K562 (cell line): ENCODE results near the gene CLCNKB. TPM values are rescaled to one million over a fixed set of nuclear protein-coding genes. Genes with fewer than 3 reads are reported as not detected.

ENCODE experiments used
- ATAC-seq: fragments of 200-7000 bp; cut with Tn5 transposase; 3 replicates; pipeline ENCODE4 v1.9.1; 2020; ENCODE audit warnings: moderate library complexity
- BruUV-seq: library from RNA; stranded (reverse); fragments of 400-500 nt; replicated peaks from 2 replicates; lab custom pipeline; 2021; lab: Mats Ljungman, UMichigan
- CTCF ChIA-PET: fragments of 300-600 bp; formaldehyde crosslinking; extraction: SDS; loops from one replicate; lab custom pipeline; 2021; ENCODE audit warnings: low intra/inter-chr PET ratio; lab: Yijun Ruan, JAX
- POLR2A ChIA-PET: fragments of 300-600, 350-650 bp; sonication (Branson Sonifier 250); formaldehyde crosslinking; extraction: SDS; loops from one replicate; lab custom pipeline; 2021; ENCODE audit warnings: antibody characterized with exemption, inconsistent platforms; lab: Yijun Ruan, JAX
- DNase-seq, 4 experiments: peaks; one replicate each; pipeline versions ENCODE4 v3.0.0 to v3.0.0-alpha.2; 2011 to 2018; ENCODE audit warnings: low spot score in 3 of 4, mixed read lengths in 3 of 4; ENCODE audit errors: extremely low read depth in 1 of 4
- FAIRE-seq: peaks from 2 replicates; lab custom pipeline; 2011; peaks lifted over from hg19 to GRCh38; lab: Jason Lieb, UNC
- H2AFZ ChIP-seq: 2 replicates; pipeline ENCODE4 v1.6.0; 2011; ENCODE audit warnings: low read depth, low read length, control low read depth, inconsistent platforms
- H3K27ac ChIP-seq: fragments of 200-600 bp; 3 replicates; pipeline ENCODE4 v1.8.0; 2011; ENCODE audit warnings: low read depth, mild to moderate bottlenecking, control low read depth, inconsistent platforms, low read length, moderate library complexity, mixed read lengths; ENCODE audit errors: extremely low read depth
- H3K27me3 ChIP-seq, 2 experiments: fragments of 300-600 bp in 1 of 2; 2 replicates in 1 of 2; 3 replicates in 1 of 2; pipeline versions ENCODE4 v1.6.0 to v1.8.0; 2011; ENCODE audit warnings: inconsistent platforms in 2 of 2, low read length in 2 of 2, mild to moderate bottlenecking in 1 of 2, mixed read lengths in 1 of 2, moderate library complexity in 1 of 2; ENCODE audit not compliant: control insufficient read depth in 2 of 2, insufficient read depth in 2 of 2
- H3K36me3 ChIP-seq: fragments of 300-600 bp; 3 replicates; pipeline ENCODE4 v1.8.0; 2011; ENCODE audit warnings: mild to moderate bottlenecking, low read length, inconsistent platforms; ENCODE audit not compliant: control insufficient read depth, insufficient read depth
- H3K4me1 ChIP-seq, 2 experiments: fragments of 200-600 bp in 1 of 2; replicated peaks in 1 of 2; 2 replicates in 1 of 2; 3 replicates in 1 of 2; pipeline versions ENCODE4 v1.5.1 to v1.8.0; 2011; ENCODE audit warnings: inconsistent platforms in 2 of 2, low read length in 2 of 2, mild to moderate bottlenecking in 1 of 2, mixed read lengths in 1 of 2, moderate library complexity in 1 of 2; ENCODE audit not compliant: control insufficient read depth in 2 of 2, insufficient read depth in 2 of 2
- H3K4me2 ChIP-seq: 2 replicates; pipeline ENCODE4 v1.6.1; 2011; ENCODE audit warnings: low read length, control low read depth, inconsistent platforms, mixed read lengths; ENCODE audit not compliant: insufficient read depth
- H3K4me3 ChIP-seq: fragments of 200-600 bp; sonication (generic), shearing (Covaris generic); 2 replicates; pipeline ENCODE4 v1.5.1; 2016; ENCODE audit warnings: control low read depth, inconsistent platforms
- H3K79me2 ChIP-seq: fragments of 200-600 bp; 3 replicates; pipeline ENCODE4 v1.8.0; 2011; ENCODE audit warnings: low read length, inconsistent platforms; ENCODE audit not compliant: control insufficient read depth, insufficient read depth
- H3K9ac ChIP-seq, 2 experiments: 2 replicates each; pipeline versions ENCODE4 v1.6.0 to v1.6.1; 2011; ENCODE audit warnings: low read depth in 2 of 2, low read length in 2 of 2, control low read depth in 1 of 2, inconsistent platforms in 1 of 2, mild to moderate bottlenecking in 1 of 2, mixed read lengths in 1 of 2; ENCODE audit not compliant: insufficient read depth in 1 of 2
- H3K9me1 ChIP-seq: one replicate; pipeline ENCODE4 v1.6.0; 2011; ENCODE audit warnings: inconsistent platforms, mild to moderate bottlenecking, low read length, moderate library complexity; ENCODE audit not compliant: control insufficient read depth, insufficient read depth
- H3K9me3 ChIP-seq: replicated peaks from 2 replicates; pipeline ENCODE4 v1.5.1; 2011; ENCODE audit warnings: low read depth, low read length, inconsistent platforms; ENCODE audit not compliant: control insufficient read depth, insufficient read depth
- H4K20me1 ChIP-seq: replicated peaks from 2 replicates; pipeline ENCODE4 v1.6.1; 2011; ENCODE audit warnings: low read length, inconsistent platforms, mixed read lengths; ENCODE audit not compliant: control insufficient read depth, insufficient read depth
- ADNP ChIP-seq: fragments of 200-800 bp; sonication (Bioruptor generic); IDR thresholded peaks from 2 replicates; pipeline ENCODE4 v1.6.1; 2016; ENCODE audit warnings: missing genetic modification characterization, missing compliant biosample characterization
- FOXJ2 ChIP-seq: fragments of 200-800 bp; sonication (Bioruptor generic); IDR thresholded peaks from 2 replicates; pipeline ENCODE4 v1.6.1; 2016; ENCODE audit warnings: missing genetic modification characterization, missing compliant biosample characterization
- GTF2E2 ChIP-seq: fragments of 200-800 bp; sonication (Bioruptor generic); IDR thresholded peaks from 2 replicates; pipeline ENCODE4 v1.6.1; 2016; ENCODE audit warnings: missing genetic modification characterization, missing compliant biosample characterization
- KDM1A ChIP-seq, 2 experiments: fragments of 450-650 bp; IDR thresholded peaks; 2 replicates each; pipeline ENCODE4 v1.6.1; 2016; ENCODE audit warnings: mild to moderate bottlenecking in 2 of 2
- PHF20 ChIP-seq: fragments of 450-650 bp; IDR thresholded peaks from 2 replicates; pipeline ENCODE4 v1.6.1; 2018; ENCODE audit not compliant: partially characterized antibody
- SP1 ChIP-seq: sonication (generic); formaldehyde crosslinking; IDR thresholded peaks from 2 replicates; pipeline ENCODE4 v1.8.1; 2022; ENCODE audit warnings: mild to moderate bottlenecking, missing genetic modification reagents
- ZFP36 ChIP-seq: fragments of 150-350 bp; IDR thresholded peaks from 2 replicates; pipeline ENCODE4 v1.6.1; 2018; ENCODE audit warnings: low read length, low read depth; ENCODE audit not compliant: partially characterized antibody
- ZNF436 ChIP-seq: fragments of 250-450, 450-650 bp; sonication (Bioruptor Pico); formaldehyde crosslinking; IDR thresholded peaks from 2 replicates; pipeline ENCODE4 v1.7.0; 2020; ENCODE audit warnings: mild to moderate bottlenecking
- WGBS: fragments of 100-300 bp; shearing (Covaris generic); methylation state at CpG from one replicate; pipeline ENCODE4 v1.1.6; 2016; ENCODE audit warnings: low coverage, mixed read lengths; ENCODE audit not compliant: insufficient coverage; ENCODE audit errors: missing lambda C conversion rate; 5-methylcytosine and 5-hydroxymethylcytosine counted together
- in situ Hi-C: fragments of 300-500 bp; cut with MboI; formaldehyde crosslinking; loops from 4 replicates; pipeline ENCODE4 v1.15.0; 2018; ENCODE audit warnings: inconsistent platforms, mixed read lengths
- intact Hi-C: fragments of 100-400 bp; cut with micrococcal nuclease; formaldehyde crosslinking; loops from 2 replicates; pipeline ENCODE4 v1.14.2; 2022
- polyA plus RNA-seq, 8 experiments: library from polyadenylated mRNA; depleted of rRNA in 4 of 8; stranded (reverse) in 5 of 8; unstranded in 3 of 8; fragments of >200 nt; fragmentation: Nextera tagmentation in 2 of 8; fragmentation: Illumina TruSeq in 1 of 8; extraction: Ambion mirVana in 2 of 8; extraction: Trizol in 1 of 8; gene quantifications; 2 replicates each; pipeline versions ENCODE4 v1.2.1 to v1.2.3, GENCODE V29; 2011 to 2014; ENCODE audit warnings: inconsistent platforms in 1 of 8, missing spikeins in 1 of 8
- total RNA-seq, 7 experiments: library from RNA; depleted of rRNA in 6 of 7; stranded (reverse); fragments of >200 nt in 6 of 7; fragmentation: Illumina TruSeq in 2 of 7; extraction: Trizol in 2 of 7; gene quantifications; 2 replicates each; pipeline versions ENCODE4 v1.2.1 to v1.2.3, GENCODE V29; 2011 to 2021; ENCODE audit warnings: low replicate concordance in 1 of 7
- TF ChIP-seq, protein P1 (sequence below): fragments of 250-450 bp; sonication (Bioruptor Pico); IDR thresholded peaks from 2 replicates; pipeline ENCODE4 v1.4.0; 2020
- TF ChIP-seq, protein P2 (sequence below): IDR thresholded peaks from 2 replicates; pipeline ENCODE4 v1.6.1; 2016; ENCODE audit warnings: missing genetic modification characterization, missing compliant biosample characterization
- TF ChIP-seq, protein P3 (sequence below): fragments of 250-450 bp; sonication (Bioruptor Pico); IDR thresholded peaks from 2 replicates; pipeline ENCODE4 v1.5.0; 2021
- TF ChIP-seq, protein P4 (sequence below): sonication (generic); formaldehyde crosslinking; IDR thresholded peaks from 2 replicates; pipeline ENCODE4 v1.8.0; 2022; ENCODE audit warnings: mild to moderate bottlenecking, missing genetic modification reagents

The CLCNKB gene
- total and polyA plus RNA-seq, 9 of the 15 experiments (the other 6 are each of a cell fraction or from before 2014, with no cell fraction given) = 0.08 to 1.7 (median 0.64) TPM

DNA sequence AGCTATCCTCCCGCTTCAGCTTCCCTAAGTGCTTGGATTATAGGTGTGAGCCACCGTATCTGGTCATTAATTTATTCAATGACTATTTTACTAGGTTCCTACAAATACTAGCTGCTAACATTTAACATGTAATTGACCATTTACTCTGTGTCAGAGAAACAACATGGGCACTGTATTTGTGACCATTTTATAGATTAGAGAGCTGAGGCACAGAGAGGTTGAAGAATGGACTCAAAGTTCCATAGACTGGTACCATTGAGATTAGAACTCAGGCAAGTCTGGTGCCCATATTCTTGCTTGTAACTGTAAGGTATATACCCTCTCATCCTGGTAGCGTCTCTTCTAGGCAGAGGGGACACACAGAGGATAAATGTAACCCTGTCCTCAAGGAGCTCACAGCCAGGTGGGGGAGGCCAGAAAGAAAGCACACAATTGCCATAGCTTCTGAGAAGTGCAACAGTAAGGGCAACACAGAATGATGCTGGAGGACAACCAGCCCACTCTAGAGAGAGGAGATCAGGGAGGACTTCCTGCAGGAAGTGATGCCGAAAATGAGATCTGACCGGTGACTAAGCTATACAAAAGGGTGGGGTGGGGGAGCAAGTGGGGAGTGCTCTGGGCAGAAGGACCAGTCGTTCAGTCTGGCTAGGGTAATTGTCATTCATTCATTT lies 35.8 kb upstream of the CLCNKB start:
- FAIRE-seq (no peak), DNase-seq (no peak), ATAC-seq (no peak)
- Histone ChIP-seq H2AFZ (no peak overlapping the region), H3K27me3 (peaks cover 0 to 3% of the 10 kb centered on the region in 2 experiments; a peak in 1 of 5 replicates), H4K20me1 (no peaks in the 10 kb centered on the region), H3K36me3 (no peaks in the 10 kb centered on the region), H3K27ac (no peak overlapping the region), H3K4me3 (no peak overlapping the region), H3K9me1 (no peaks in the 10 kb centered on the region), H3K9ac (no peak overlapping the region), H3K9me3 (no peaks in the 10 kb centered on the region), H3K4me2 (no peak overlapping the region), H3K79me2 (no peaks in the 10 kb centered on the region), H3K4me1 (peaks cover 17 to 23% of the 10 kb centered on the region in 2 experiments)
- ChIA-PET CTCF (interaction anchor here (1.4 to 6.1 kb wide), 4 partner anchors 24 to 214 kb away, joined by 3 to 53 read pairs (median 32); no protein-coding TSS in a partner anchor), POLR2A (interaction anchor here (0.7 kb wide), 2 partner anchors 8 to 209 kb away, joined by 3 read pairs; no protein-coding TSS in a partner anchor)
- WGBS = 42% methylated on average over 6 of the region's 6 CpGs
- no TSS peak for BruUV-seq
- in situ Hi-C loops = no loop called here
- intact Hi-C loops = loop anchor here (1.0 to 5.0 kb wide), 3 partner anchors 64 to 216 kb away; partner anchors contain the start of gene FAM131C
- TF ChIP-seq SP1 (CRISPR knock-in tag) (no peak), KDM1A (IDR thresholded peaks at IDR 0.05) (0 out of 4 replicates have a peak, but pooled peaks of 1 of the 2 experiments have one; percentile 34), GTF2E2 (tag) (no peak), FOXJ2 (no peak), PHF20 (peak; percentile 15), ZNF436 (CRISPR knock-in tag) (0 out of 2 replicates have a peak, but pooled peaks have one; percentile 46), ADNP (tag) (peak; percentile 50; the same call in 1 of the 2 replicates), ZFP36 (peak; percentile 93)
- TF ChIP-seq, protein P1, sequence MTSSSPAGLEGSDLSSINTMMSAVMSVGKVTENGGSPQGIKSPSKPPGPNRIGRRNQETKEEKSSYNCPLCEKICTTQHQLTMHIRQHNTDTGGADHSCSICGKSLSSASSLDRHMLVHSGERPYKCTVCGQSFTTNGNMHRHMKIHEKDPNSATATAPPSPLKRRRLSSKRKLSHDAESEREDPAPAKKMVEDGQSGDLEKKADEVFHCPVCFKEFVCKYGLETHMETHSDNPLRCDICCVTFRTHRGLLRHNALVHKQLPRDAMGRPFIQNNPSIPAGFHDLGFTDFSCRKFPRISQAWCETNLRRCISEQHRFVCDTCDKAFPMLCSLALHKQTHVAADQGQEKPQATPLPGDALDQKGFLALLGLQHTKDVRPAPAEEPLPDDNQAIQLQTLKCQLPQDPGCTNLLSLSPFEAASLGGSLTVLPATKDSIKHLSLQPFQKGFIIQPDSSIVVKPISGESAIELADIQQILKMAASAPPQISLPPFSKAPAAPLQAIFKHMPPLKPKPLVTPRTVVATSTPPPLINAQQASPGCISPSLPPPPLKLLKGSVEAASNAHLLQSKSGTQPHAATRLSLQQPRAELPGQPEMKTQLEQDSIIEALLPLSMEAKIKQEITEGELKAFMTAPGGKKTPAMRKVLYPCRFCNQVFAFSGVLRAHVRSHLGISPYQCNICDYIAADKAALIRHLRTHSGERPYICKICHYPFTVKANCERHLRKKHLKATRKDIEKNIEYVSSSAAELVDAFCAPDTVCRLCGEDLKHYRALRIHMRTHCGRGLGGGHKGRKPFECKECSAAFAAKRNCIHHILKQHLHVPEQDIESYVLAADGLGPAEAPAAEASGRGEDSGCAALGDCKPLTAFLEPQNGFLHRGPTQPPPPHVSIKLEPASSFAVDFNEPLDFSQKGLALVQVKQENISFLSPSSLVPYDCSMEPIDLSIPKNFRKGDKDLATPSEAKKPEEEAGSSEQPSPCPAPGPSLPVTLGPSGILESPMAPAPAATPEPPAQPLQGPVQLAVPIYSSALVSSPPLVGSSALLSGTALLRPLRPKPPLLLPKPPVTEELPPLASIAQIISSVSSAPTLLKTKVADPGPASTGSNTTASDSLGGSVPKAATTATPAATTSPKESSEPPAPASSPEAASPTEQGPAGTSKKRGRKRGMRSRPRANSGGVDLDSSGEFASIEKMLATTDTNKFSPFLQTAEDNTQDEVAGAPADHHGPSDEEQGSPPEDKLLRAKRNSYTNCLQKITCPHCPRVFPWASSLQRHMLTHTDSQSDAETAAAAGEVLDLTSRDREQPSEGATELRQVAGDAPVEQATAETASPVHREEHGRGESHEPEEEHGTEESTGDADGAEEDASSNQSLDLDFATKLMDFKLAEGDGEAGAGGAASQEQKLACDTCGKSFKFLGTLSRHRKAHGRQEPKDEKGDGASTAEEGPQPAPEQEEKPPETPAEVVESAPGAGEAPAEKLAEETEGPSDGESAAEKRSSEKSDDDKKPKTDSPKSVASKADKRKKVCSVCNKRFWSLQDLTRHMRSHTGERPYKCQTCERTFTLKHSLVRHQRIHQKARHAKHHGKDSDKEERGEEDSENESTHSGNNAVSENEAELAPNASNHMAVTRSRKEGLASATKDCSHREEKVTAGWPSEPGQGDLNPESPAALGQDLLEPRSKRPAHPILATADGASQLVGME (CRISPR knock-in tag) = no peak
- TF ChIP-seq, protein P2, sequence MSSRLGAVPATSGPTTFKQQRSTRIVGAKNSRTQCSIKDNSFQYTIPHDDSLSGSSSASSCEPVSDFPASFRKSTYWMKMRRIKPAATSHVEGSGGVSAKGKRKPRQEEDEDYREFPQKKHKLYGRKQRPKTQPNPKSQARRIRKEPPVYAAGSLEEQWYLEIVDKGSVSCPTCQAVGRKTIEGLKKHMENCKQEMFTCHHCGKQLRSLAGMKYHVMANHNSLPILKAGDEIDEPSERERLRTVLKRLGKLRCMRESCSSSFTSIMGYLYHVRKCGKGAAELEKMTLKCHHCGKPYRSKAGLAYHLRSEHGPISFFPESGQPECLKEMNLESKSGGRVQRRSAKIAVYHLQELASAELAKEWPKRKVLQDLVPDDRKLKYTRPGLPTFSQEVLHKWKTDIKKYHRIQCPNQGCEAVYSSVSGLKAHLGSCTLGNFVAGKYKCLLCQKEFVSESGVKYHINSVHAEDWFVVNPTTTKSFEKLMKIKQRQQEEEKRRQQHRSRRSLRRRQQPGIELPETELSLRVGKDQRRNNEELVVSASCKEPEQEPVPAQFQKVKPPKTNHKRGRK = no peak
- TF ChIP-seq, protein P3, sequence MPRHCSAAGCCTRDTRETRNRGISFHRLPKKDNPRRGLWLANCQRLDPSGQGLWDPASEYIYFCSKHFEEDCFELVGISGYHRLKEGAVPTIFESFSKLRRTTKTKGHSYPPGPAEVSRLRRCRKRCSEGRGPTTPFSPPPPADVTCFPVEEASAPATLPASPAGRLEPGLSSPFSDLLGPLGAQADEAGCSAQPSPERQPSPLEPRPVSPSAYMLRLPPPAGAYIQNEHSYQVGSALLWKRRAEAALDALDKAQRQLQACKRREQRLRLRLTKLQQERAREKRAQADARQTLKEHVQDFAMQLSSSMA = no peak
- TF ChIP-seq, protein P4, sequence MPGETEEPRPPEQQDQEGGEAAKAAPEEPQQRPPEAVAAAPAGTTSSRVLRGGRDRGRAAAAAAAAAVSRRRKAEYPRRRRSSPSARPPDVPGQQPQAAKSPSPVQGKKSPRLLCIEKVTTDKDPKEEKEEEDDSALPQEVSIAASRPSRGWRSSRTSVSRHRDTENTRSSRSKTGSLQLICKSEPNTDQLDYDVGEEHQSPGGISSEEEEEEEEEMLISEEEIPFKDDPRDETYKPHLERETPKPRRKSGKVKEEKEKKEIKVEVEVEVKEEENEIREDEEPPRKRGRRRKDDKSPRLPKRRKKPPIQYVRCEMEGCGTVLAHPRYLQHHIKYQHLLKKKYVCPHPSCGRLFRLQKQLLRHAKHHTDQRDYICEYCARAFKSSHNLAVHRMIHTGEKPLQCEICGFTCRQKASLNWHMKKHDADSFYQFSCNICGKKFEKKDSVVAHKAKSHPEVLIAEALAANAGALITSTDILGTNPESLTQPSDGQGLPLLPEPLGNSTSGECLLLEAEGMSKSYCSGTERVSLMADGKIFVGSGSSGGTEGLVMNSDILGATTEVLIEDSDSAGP = no peak
